ENCODE results near the gene B3GNT8.

The B3GNT8 gene

DNA sequence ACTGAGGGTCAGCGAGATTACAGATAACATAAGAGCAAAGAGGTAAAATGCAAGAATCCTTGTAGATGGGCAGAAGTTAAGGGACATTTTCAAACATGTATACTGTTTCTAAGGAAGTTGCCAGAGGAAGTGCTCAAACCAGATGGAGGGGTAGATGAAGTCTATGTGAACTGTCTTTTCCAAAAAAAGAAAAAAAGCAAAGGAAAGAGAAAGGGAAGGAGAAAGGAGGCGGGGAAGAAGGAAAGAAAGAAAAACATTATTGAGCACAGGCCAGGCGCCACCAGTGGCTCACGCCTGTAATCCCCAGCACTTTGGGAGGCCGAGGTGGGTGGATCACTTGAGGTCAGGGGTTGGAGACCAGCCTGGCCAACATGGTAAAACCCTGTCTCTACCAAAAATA, 7.3 kb upstream of the B3GNT8 start:
- DNase-seq (ENCODE audit: insufficient read length) (no peak), FAIRE-seq (no peak)
- no peak for TF ChIP-seq POLR2A (IDR thresholded peaks at IDR 0.05; ENCODE audit: low read depth, low read length)
- TF ChIP-seq POLR2AphosphoS5 (IDR thresholded peaks at IDR 0.05; ENCODE audit: low read depth, low read length) = no peak
- TF ChIP-seq TAF1 (IDR thresholded peaks at IDR 0.05; ENCODE audit: borderline replicate concordance, low read depth, low read length) = no peak

DNA sequence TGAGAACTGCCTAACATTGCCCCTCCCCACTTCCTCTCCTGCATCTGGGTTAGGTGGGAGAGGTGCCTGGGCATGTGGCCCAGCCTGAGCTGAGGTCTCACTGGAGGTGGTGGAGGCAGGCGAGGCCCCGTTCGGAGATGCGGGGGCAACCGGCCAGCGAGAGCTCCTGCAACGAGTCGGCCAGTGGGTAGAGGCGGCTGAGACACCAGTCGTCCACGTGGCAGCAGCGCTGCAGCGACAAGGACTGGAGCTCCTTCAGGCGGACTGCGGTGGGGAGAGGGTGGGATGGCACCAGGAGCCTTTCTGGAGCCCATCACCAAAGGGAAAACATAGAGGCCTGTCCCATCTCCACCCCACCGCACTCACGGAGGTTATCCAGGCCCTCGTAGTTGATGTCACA, 6.0 kb upstream of the B3GNT8 start:
- FAIRE-seq (no peak), DNase-seq (ENCODE audit: insufficient read length) (no peak)
- TF ChIP-seq POLR2A (IDR thresholded peaks at IDR 0.05; ENCODE audit: low read depth, low read length) (no peak), TAF1 (IDR thresholded peaks at IDR 0.05; ENCODE audit: borderline replicate concordance, low read depth, low read length) (no peak), POLR2AphosphoS5 (IDR thresholded peaks at IDR 0.05; ENCODE audit: low read depth, low read length) (no peak; the same call in 1 of the 2 replicates)

DNA sequence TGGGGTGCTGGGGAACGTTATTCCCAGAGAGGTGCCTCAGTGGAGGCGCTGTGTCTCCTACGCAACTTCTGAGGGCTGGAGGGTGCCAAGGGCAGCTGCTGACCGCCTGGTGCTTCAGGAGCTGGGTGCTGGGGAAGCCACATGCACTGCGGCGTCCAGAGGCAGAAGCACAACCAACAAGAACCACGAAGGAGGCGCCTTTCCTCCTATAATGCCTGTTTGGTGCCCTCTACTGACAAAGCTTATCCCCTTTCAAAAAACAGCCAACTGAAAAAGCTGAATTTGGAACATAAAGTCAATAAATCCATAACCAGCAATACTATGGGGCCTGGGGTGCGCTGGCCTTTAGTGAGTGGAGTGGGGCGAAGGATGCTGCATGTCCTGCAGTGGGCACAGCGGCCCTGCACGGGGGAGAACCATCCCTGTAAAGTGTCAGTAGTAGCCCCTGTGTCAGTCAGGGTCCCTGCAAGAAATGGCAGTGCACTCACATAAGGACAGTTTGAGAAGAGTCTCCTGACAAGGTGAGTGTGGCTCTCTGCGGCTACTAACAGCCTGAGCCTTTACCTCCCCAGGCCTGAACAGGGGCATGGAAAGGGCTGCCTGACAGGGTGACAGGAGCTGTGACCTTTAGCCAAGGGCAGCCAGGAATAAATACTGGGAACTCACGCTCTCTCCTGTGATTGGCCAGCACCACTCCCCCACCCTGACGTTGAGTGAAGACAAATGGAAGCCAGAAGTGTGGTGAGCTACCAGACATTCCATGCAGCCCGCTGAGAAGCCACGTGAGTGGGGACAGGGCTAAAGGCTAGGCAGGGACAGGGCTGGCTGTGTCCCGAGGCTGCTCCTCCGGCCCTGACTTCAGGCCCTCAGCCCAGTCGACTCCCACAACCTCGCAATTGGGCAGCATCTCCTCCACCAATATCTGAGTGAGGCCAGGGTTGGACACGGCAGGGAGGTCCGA, 4.5 kb upstream of the B3GNT8 start:
- DNase-seq (ENCODE audit: insufficient read length) (no peak), FAIRE-seq (no peak)
- no peak for TF ChIP-seq POLR2AphosphoS5 (IDR thresholded peaks at IDR 0.05; ENCODE audit: low read depth, low read length)
- TF ChIP-seq TAF1 (IDR thresholded peaks at IDR 0.05; ENCODE audit: borderline replicate concordance, low read depth, low read length) = no peak
- TF ChIP-seq POLR2A (IDR thresholded peaks at IDR 0.05; ENCODE audit: low read depth, low read length) = no peak

DNA sequence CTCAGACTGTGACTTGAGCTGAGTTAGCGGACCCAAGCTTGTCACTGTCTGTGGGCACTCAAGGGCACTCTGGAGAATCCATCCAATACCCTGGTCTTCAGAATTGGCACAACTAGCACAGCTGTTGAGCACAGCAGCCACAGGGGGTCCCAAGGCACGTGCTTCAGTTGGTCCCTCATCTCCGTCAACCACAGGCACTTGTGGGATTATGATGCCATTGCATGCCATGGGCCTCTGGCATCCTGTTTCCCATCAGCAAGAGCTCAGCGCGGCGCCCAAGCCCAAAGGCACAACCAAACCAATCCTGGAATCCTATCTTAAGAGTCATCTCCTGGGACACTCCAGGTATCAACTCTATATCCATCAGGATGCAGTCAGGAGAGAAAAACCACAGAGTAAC, 3.7 kb upstream of the B3GNT8 start:
- FAIRE-seq (no peak), DNase-seq (ENCODE audit: insufficient read length) (no peak)
- no peak for TF ChIP-seq POLR2A (IDR thresholded peaks at IDR 0.05; ENCODE audit: low read depth, low read length)
- no peak for TF ChIP-seq POLR2AphosphoS5 (IDR thresholded peaks at IDR 0.05; ENCODE audit: low read depth, low read length)

DNA sequence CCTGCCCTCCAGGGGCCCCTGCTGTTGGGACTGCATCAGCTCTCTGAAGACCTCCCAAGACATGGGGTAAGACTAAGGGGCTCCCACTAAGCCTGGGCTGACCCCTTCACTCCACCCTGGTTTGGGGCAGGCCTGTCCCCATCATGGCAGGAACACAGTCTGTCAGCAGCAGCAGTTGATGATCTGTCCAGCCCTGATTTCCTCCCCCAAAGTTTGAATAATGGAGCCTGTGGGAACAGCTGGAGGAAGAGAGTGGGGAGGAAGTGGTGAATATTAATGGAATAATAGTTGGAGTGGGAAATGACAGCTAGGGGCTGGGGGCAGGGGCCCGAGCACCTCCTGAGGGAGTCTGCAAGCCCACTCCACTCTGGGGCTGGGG, 1.3 kb upstream of the B3GNT8 start:
- FAIRE-seq = no peak
- TF ChIP-seq TAF1 (IDR thresholded peaks at IDR 0.05; ENCODE audit: borderline replicate concordance, low read depth, low read length) = no peak
- no peak for TF ChIP-seq POLR2AphosphoS5 (IDR thresholded peaks at IDR 0.05; ENCODE audit: low read depth, low read length)
- no peak for TF ChIP-seq POLR2A (IDR thresholded peaks at IDR 0.05; ENCODE audit: low read depth, low read length)

DNA sequence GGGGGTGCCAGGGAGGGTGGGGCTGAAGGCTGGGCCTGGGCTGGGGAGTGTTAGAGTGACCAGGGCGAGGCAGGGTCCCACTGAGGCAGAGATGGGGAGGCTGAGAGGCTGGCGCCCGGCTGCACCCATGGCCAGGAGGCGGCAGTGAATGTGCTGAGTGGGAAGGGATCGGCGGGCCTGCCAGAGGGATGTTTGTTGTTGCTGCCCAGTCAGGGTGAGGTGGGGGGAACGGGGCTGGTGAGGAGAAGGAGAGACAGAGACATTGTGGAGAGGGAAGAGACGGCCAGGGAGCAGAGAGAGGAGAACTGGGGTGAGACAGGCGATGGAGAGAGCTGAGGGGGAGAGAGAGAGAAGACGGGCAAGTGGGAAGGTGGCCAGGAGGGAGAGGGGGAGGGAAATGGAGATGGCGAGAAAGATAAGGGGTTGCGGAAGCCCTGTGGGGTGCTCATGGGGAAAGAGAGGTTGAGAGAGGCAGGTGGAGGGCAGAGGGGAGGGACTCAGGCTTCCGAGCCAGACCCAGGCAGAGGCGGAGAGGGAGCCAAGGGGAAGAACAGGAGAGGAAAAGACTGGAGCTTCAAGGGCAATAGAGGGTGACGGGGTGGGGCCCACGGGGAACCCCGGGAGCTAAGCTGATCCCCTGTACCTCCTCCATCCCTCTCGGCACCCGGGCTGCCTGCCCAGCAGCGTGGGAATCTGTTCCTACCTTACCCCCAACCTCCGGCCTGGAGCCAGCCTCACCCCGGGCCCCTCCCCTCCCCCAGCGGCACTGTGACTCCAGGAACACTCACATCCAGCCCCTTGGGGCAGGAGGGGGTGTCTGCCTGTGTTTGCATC, 690 bp upstream of the B3GNT8 start:
- DNase-seq (ENCODE audit: insufficient read length) = no peak
- no peak for FAIRE-seq
- TF ChIP-seq TAF1 (IDR thresholded peaks at IDR 0.05; ENCODE audit: borderline replicate concordance, low read depth, low read length) (no peak), POLR2A (IDR thresholded peaks at IDR 0.05; ENCODE audit: low read depth, low read length) (no peak), POLR2AphosphoS5 (IDR thresholded peaks at IDR 0.05; ENCODE audit: low read depth, low read length) (no peak)

More for the DNA sequence above, 1.3 kb upstream of the B3GNT8 start:
- no peak for DNase-seq (ENCODE audit: insufficient read length)

DNA sequence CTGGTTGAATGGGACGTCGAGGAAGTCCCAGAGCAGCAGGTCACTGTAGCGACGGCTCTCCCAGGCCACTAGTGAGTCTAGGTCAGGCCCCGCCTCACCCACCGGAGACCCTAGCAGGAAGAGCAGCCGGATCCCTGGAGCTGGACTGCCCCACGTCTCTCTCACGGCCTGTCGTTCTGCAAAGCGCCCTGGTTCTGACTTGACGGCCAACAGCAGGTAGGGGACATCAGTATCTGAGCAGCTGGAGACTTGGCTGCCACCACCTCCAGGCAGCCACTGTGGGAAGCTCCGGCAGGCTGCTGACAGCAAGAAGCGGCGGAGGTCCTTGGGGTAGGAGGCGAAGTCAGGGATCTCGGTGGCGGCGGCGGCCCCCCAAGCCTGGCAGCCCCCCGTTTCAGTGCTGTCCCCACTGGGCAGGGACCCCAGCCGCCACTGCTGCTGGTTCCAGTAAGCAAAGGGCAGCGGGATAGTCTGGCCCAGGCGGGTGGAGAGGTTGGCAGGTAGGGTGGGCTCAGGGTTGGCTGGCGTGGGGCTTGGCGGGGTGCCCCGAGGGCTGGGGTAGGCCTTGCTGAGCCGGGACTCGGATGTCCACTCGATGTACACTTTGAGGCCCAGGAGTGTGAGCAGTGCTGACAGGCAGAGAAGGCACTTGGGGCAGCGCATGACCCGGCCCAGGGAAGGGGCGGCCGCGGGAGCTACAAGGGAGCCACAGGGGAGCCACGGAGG, 895 bp downstream of the B3GNT8 start:
- DNase-seq (ENCODE audit: insufficient read length) (no peak), FAIRE-seq (no peak)
- no peak for TF ChIP-seq POLR2AphosphoS5 (IDR thresholded peaks at IDR 0.05; ENCODE audit: low read depth, low read length)
- no peak for TF ChIP-seq TAF1 (IDR thresholded peaks at IDR 0.05; ENCODE audit: borderline replicate concordance, low read depth, low read length)
- no peak for TF ChIP-seq POLR2A (IDR thresholded peaks at IDR 0.05; ENCODE audit: low read depth, low read length)

DNA sequence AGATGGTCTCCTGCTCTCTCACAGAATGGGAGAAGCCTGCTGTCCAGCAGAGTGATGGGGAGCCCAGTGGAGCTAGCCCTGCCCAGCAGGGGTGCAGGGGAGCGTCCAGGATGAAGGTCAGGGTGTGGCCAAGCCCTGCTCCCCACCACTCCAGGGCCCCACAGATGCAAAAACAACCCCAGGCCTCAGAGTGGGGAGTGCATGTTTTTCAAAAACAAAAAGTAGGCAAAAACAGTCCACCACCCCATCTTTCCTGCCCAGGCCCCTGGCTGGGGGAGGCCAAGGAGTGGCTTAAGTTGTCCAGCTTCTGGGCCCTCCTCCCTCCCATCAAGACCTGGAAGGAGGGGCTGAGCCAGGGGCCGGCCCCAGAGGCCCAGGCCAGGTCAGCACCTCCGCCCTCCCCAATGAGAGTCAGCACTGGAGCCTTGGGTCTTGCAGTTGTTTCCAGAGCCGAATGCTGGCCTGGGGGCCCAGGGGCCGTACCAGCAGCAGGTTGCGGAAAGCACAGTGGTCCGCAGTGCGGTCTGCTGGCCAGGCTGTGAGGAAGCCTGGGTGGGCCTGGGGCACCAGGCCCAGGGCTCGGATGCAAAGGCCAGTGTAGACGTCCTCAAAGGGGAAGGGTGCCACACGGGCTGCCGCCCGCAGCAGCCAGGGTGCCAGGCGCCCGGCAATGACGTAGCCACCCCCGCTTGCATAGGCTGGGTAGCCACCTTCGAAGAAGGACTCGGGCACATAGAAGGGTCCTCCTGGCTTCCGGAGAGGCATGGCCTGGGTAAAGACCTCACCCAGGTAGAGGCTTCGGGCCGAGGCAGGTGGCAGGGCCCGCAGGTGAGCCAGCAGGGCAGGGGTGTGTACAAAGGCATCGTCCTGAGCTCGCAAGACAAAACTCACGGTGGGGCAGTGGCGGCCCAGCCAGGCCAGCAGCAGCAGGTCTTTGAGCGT, 1.7 kb downstream of the B3GNT8 start:
- no peak for TF ChIP-seq POLR2A (IDR thresholded peaks at IDR 0.05; ENCODE audit: low read depth, low read length)
- no peak for TF ChIP-seq TAF1 (IDR thresholded peaks at IDR 0.05; ENCODE audit: borderline replicate concordance, low read depth, low read length)
- no peak for TF ChIP-seq POLR2AphosphoS5 (IDR thresholded peaks at IDR 0.05; ENCODE audit: low read depth, low read length)
- FAIRE-seq (no peak), DNase-seq (ENCODE audit: insufficient read length) (no peak)

DNA sequence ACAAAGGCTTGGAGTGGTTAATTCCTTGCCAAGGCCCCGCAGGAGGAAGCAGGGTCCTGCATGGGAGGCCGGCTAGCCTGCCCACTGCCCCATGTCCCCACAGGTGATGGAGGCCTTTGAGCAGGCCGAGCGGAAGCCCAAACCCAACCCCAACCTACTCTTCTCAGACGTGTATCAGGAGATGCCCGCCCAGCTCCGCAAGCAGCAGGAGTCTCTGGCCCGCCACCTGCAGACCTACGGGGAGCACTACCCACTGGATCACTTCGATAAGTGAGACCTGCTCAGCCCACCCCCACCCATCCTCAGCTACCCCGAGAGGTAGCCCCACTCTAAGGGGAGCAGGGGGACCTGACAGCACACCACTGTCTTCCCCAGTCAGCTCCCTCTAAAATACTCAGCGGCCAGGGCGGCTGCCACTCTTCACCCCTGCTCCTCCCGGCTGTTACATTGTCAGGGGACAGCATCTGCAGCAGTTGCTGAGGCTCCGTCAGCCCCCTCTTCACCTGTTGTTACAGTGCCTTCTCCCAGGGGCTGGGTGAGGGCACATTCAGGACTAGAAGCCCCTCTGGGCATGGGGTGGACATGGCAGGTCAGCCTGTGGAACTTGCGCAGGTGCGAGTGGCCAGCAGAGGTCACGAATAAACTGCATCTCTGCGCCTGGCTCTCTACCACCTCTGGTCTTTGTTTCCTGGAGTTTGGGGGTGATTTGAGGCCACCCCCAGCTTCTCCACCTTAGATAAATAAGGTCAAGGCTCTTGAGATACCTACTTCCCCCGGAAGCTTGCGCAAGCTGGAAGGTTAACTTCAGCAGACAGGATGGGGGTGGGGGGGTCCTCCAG, 2.6 kb downstream of the B3GNT8 start:
- no peak for FAIRE-seq
- TF ChIP-seq TAF1 (IDR thresholded peaks at IDR 0.05; ENCODE audit: borderline replicate concordance, low read depth, low read length) (no peak), POLR2A (IDR thresholded peaks at IDR 0.05; ENCODE audit: low read depth, low read length) (no peak), POLR2AphosphoS5 (IDR thresholded peaks at IDR 0.05; ENCODE audit: low read depth, low read length) (no peak)
- DNase-seq (ENCODE audit: insufficient read length) = no peak

All from GM12892 (cell line).